Brain microvascular endothelial cell (primary cell): ENCODE measurements around the gene ADCY5.

Experiments used
- DNase-seq: peaks from one replicate; pipeline ENCODE4 v3.0.0-alpha.2; 2020
- H3K27ac ChIP-seq: fragments of 250-450 bp; sonication (Bioruptor Pico); 2 replicates; pipeline ENCODE4 v1.5.1; 2020; ENCODE audit warnings: mild to moderate bottlenecking, moderate library complexity
- H3K27me3 ChIP-seq: fragments of 250-450 bp; sonication (Bioruptor Pico); replicated peaks from 2 replicates; pipeline ENCODE4 v1.5.1; 2020; ENCODE audit warnings: mild to moderate bottlenecking
- H3K36me3 ChIP-seq: fragments of 250-450 bp; sonication (Bioruptor Pico); replicated peaks from 2 replicates; pipeline ENCODE4 v1.5.1; 2020; ENCODE audit warnings: mild to moderate bottlenecking
- H3K4me3 ChIP-seq: 2 replicates; pipeline ENCODE4 v1.5.1; 2011; ENCODE audit warnings: low read depth, mild to moderate bottlenecking, control low read depth, low read length, moderate library complexity
- CTCF ChIP-seq: IDR thresholded peaks from 2 replicates; pipeline ENCODE4 v1.5.1; 2011; ENCODE audit warnings: low read depth, mild to moderate bottlenecking, moderate library complexity, low read length, control low read depth, inconsistent platforms; ENCODE audit errors: missing control alignments
- in situ Hi-C: cut with HindIII; loops from 2 replicates; pipeline ENCODE4 v1.10.0; 2017; ENCODE audit warnings: low sequenced_read_pairs, low pct_ligation_motif_present

The ADCY5 gene

GRCh38 chr3:123324880-123325765, 123.8 kb downstream of the ADCY5 start:
- in situ Hi-C loops: no loop called here
- H3K27me3 ChIP-seq: peaks cover 17% of the 10 kb centered on the region
- no peak for TF ChIP-seq CTCF

GRCh38 chr3:123323781-123324180, 125.1 kb downstream of the ADCY5 start:
- no peak for DNase-seq
- Histone ChIP-seq H3K27ac (no peak overlapping the region), H3K36me3 (no peaks in the 10 kb centered on the region), H3K4me3 (no peak overlapping the region), H3K27me3 (peaks cover 23% of the 10 kb centered on the region)
- in situ Hi-C loops: no loop called here
- no peak for TF ChIP-seq CTCF

More at GRCh38 chr3:123324880-123325765, 123.8 kb downstream of the ADCY5 start:
- no peak for DNase-seq
- Histone ChIP-seq H3K36me3 (no peaks in the 10 kb centered on the region), H3K4me3 (no peak overlapping the region), H3K27ac (no peak overlapping the region)

GRCh38 chr3:123322866-123323265, 126.0 kb downstream of the ADCY5 start:
- Histone ChIP-seq H3K27ac (no peak overlapping the region), H3K36me3 (no peaks in the 10 kb centered on the region), H3K4me3 (no peak overlapping the region), H3K27me3 (peaks cover 20% of the 10 kb centered on the region)
- TF ChIP-seq CTCF: no peak
- in situ Hi-C loops: no loop called here
- DNase-seq: no peak

- H3K4me3 ChIP-seq: no peak overlapping the region
- in situ Hi-C loops: no loop called here
- DNase-seq: no peak
- H3K27ac ChIP-seq: no peak overlapping the region
- no peaks in the 10 kb centered on the region for H3K36me3 ChIP-seq
- H3K27me3 ChIP-seq: peaks cover 20% of the 10 kb centered on the region
- TF ChIP-seq CTCF: no peak
Observed at GRCh38 chr3:123321806-123322205, 127.1 kb downstream of the ADCY5 start.

- H3K27me3 ChIP-seq: peaks cover 20% of the 10 kb centered on the region
- no peak for DNase-seq
- in situ Hi-C loops: no loop called here
- no peak for TF ChIP-seq CTCF
- H3K27ac ChIP-seq: no peak overlapping the region
- H3K36me3 ChIP-seq: no peaks in the 10 kb centered on the region
- no peak overlapping the region for H3K4me3 ChIP-seq
Observed at GRCh38 chr3:123320221-123320620, 128.7 kb downstream of the ADCY5 start.

- TF ChIP-seq CTCF: no peak
- no peak overlapping the region for H3K27ac ChIP-seq
- no peaks in the 10 kb centered on the region for H3K36me3 ChIP-seq
- DNase-seq: no peak
- H3K27me3 ChIP-seq: peaks cover 20% of the 10 kb centered on the region
- in situ Hi-C loops: no loop called here
- no peak overlapping the region for H3K4me3 ChIP-seq
Observed at GRCh38 chr3:123319760-123320159, 129.1 kb downstream of the ADCY5 start.
